GM13976 (cell line): ENCODE results near the gene ABHD15.

ENCODE experiments used
- DNase-seq: peaks from one replicate; pipeline ENCODE4 v3.0.0; 2012; ENCODE audit warnings: low spot score
- CTCF ChIP-seq: IDR thresholded peaks from 2 replicates; pipeline ENCODE4 v1.5.1; 2012; ENCODE audit warnings: borderline replicate concordance, mild to moderate bottlenecking; ENCODE audit not compliant: insufficient read depth; ENCODE audit errors: extremely low read depth, missing control alignments, control extremely low read depth
- in situ Hi-C: fragments of 300-500 bp; cut with MboI; formaldehyde crosslinking; loops from one replicate; pipeline ENCODE4 v1.12.0; 2022; ENCODE audit warnings: low sequenced_read_pairs, mixed read lengths, inconsistent platforms; ENCODE audit not compliant: unreplicated experiment

Gene ABHD15

GRCh38 chr17:29613352-29613837 is 46.6 kb upstream of the ABHD15 start:
- TF ChIP-seq CTCF: peak; percentile 96
- in situ Hi-C loops: no loop called here
- DNase-seq: peak; percentile 89

- in situ Hi-C loops: no loop called here
- no peak for TF ChIP-seq CTCF
- no peak for DNase-seq
Observed at GRCh38 chr17:29612404-29613280, 45.8 kb upstream of the ABHD15 start.

- no peak for TF ChIP-seq CTCF
- no peak for DNase-seq
- in situ Hi-C loops: no loop called here
Observed at GRCh38 chr17:29612094-29612403, 45.2 kb upstream of the ABHD15 start.

- in situ Hi-C loops: no loop called here
- no peak for TF ChIP-seq CTCF
Observed at GRCh38 chr17:29611351-29612093, 44.7 kb upstream of the ABHD15 start.

GRCh38 chr17:29610395-29610794 is 43.6 kb upstream of the ABHD15 start:
- in situ Hi-C loops: no loop called here
- TF ChIP-seq CTCF: no peak

More at GRCh38 chr17:29611351-29612093, 44.7 kb upstream of the ABHD15 start:
- no peak for DNase-seq

GRCh38 chr17:29608986-29609385 is 42.1 kb upstream of the ABHD15 start:
- DNase-seq: no peak
- TF ChIP-seq CTCF: no peak
- in situ Hi-C loops: no loop called here

More at GRCh38 chr17:29610395-29610794, 43.6 kb upstream of the ABHD15 start:
- no peak for DNase-seq
